HCT116 (cell line): ENCODE results near the gene TACC2. TPM values are rescaled to one million over a fixed set of nuclear protein-coding genes. Genes with fewer than 3 reads are reported as not detected.
A peak's percentile ranks its signal among the peaks of the same experiment; 100 is the strongest.

ENCODE experiments used
- ATAC-seq: fragments of 200-7000 bp; cut with Tn5 transposase; 2 replicates; pipeline ENCODE4 v1.9.1; 2020; ENCODE audit warnings: mild to moderate bottlenecking, moderate library complexity
- BruUV-seq: library from RNA; stranded (reverse); fragments of 400-500 nt; replicated peaks from 2 replicates; lab custom pipeline; 2021; lab: Mats Ljungman, UMichigan
- CTCF ChIA-PET: fragments of 300-600 bp; sonication (Branson Sonifier 250); formaldehyde crosslinking; loops from one replicate; lab custom pipeline; 2021; ENCODE audit warnings: antibody characterized with exemption; lab: Charles Lee
- POLR2A ChIA-PET: fragments of 300-600, 350-600 bp; sonication (Branson Sonifier 250); formaldehyde crosslinking; loops from one replicate; lab custom pipeline; 2021; ENCODE audit warnings: antibody characterized with exemption; lab: Charles Lee
- RAD21 ChIA-PET, 2 experiments: fragments of 300-600 bp; sonication (Branson Sonifier 250); formaldehyde crosslinking; loops; one replicate each; lab custom pipeline; 2023; ENCODE audit warnings: low total read pairs in 2 of 2; ENCODE audit not compliant: uncharacterized antibody in 2 of 2, unreplicated experiment in 2 of 2, low non-redundant PET in 1 of 2; lab: Charles Lee
- DNase-seq: peaks from one replicate; pipeline ENCODE4 v3.0.0-alpha.2; 2010; ENCODE audit warnings: low read depth, low spot score
- H2AFZ ChIP-seq: fragments of 200-600 bp; shearing (Covaris generic), sonication (generic); 2 replicates; pipeline ENCODE4 v1.6.1; 2017; ENCODE audit warnings: low read depth, mixed run types, mixed read lengths, antibody characterized with exemption, low read length; ENCODE audit not compliant: poor library complexity, severe bottlenecking
- H3K27ac ChIP-seq: 2 replicates; pipeline ENCODE4 v1.5.1; 2012; ENCODE audit warnings: low read depth, low read length
- H3K27me3 ChIP-seq: fragments of 200-600 bp; sonication (generic); 2 replicates; pipeline ENCODE4 v1.6.1; 2016; ENCODE audit warnings: mixed run types, low read length, mixed read lengths; ENCODE audit not compliant: insufficient read depth
- H3K36me3 ChIP-seq, 2 experiments: fragments of 200-500 bp in 1 of 2; fragments of 200-600 bp in 1 of 2; sonication (Bioruptor generic) in 1 of 2; sonication (generic) in 1 of 2; 2 replicates each; pipeline versions ENCODE4 v1.5.1 to v1.6.1; 2014 to 2016; ENCODE audit warnings: low read length in 2 of 2, inconsistent platforms in 1 of 2, mixed read lengths in 1 of 2, mixed run types in 1 of 2; ENCODE audit not compliant: insufficient read depth in 2 of 2, control insufficient read depth in 1 of 2
- H3K4me1 ChIP-seq, 2 experiments: fragments of 200-600 bp in 1 of 2; sonication (generic) in 1 of 2; 2 replicates each; pipeline versions ENCODE4 v1.5.1 to v1.6.1; 2012 to 2017; ENCODE audit warnings: low read length in 2 of 2, inconsistent platforms in 1 of 2, mild to moderate bottlenecking in 1 of 2, mixed read lengths in 1 of 2, mixed run types in 1 of 2, moderate library complexity in 1 of 2; ENCODE audit not compliant: insufficient read depth in 2 of 2, control insufficient read depth in 1 of 2
- H3K4me2 ChIP-seq: fragments of 200-600 bp; sonication (generic); 2 replicates; pipeline ENCODE4 v1.6.1; 2017; ENCODE audit warnings: mixed run types, low read length, mixed read lengths
- H3K4me3 ChIP-seq, 2 experiments: fragments of 200-600 bp in 1 of 2; sonication (generic) in 1 of 2; replicated peaks in 1 of 2; 2 replicates each; pipeline ENCODE4 v1.5.1; 2011 to 2016; ENCODE audit warnings: low read length in 2 of 2, control low read depth in 1 of 2, low read depth in 1 of 2, mild to moderate bottlenecking in 1 of 2, mixed read lengths in 1 of 2, mixed run types in 1 of 2
- H3K79me2 ChIP-seq: fragments of 200-600 bp; sonication (generic); 2 replicates; pipeline ENCODE4 v1.6.1; 2017; ENCODE audit warnings: mild to moderate bottlenecking, mixed run types, low read length, moderate library complexity, mixed read lengths; ENCODE audit not compliant: insufficient read depth
- H3K9ac ChIP-seq: fragments of 200-600 bp; sonication (generic); 2 replicates; pipeline ENCODE4 v1.6.1; 2016; ENCODE audit warnings: low read length, mixed read lengths
- H3K9me2 ChIP-seq: fragments of 200-600 bp; sonication (generic), shearing (Covaris generic); 2 replicates; pipeline ENCODE4 v1.6.1; 2017; ENCODE audit warnings: mixed run types, mild to moderate bottlenecking, moderate library complexity; ENCODE audit not compliant: insufficient read depth
- H3K9me3 ChIP-seq, 2 experiments: fragments of 200-500 bp in 1 of 2; fragments of 200-600 bp in 1 of 2; sonication (Bioruptor generic) in 1 of 2; sonication (generic) in 1 of 2; 2 replicates each; pipeline ENCODE4 v1.6.1; 2014 to 2017; ENCODE audit warnings: low read length in 2 of 2, mixed read lengths in 2 of 2, inconsistent platforms in 1 of 2, low read depth in 1 of 2, mild to moderate bottlenecking in 1 of 2, mixed run types in 1 of 2, moderate library complexity in 1 of 2; ENCODE audit not compliant: control insufficient read depth in 1 of 2, insufficient read depth in 1 of 2
- H4K20me1 ChIP-seq: fragments of 200-600 bp; sonication (generic), shearing (Covaris generic); 2 replicates; pipeline ENCODE4 v1.6.1; 2017; ENCODE audit warnings: mixed run types, mild to moderate bottlenecking, moderate library complexity; ENCODE audit not compliant: insufficient read depth
- ATF3 ChIP-seq: IDR thresholded peaks from 2 replicates; pipeline ENCODE4 v1.6.1; 2012
- CBX3 ChIP-seq: IDR thresholded peaks from 2 replicates; pipeline ENCODE4 v1.6.1; 2012; ENCODE audit warnings: low read depth
- EGR1 ChIP-seq: IDR thresholded peaks from 2 replicates; pipeline ENCODE4 v1.6.1; 2012; ENCODE audit warnings: low read depth
- ELF1 ChIP-seq: IDR thresholded peaks from 2 replicates; pipeline ENCODE4 v1.6.1; 2012; ENCODE audit warnings: low read depth, borderline replicate concordance
- FOSL1 ChIP-seq: IDR thresholded peaks from 2 replicates; pipeline ENCODE4 v1.6.1; 2012; ENCODE audit warnings: low read depth
- JUND ChIP-seq: IDR thresholded peaks from 2 replicates; pipeline ENCODE4 v1.6.1; 2012
- MAX ChIP-seq: IDR thresholded peaks from 2 replicates; pipeline ENCODE4 v1.6.1; 2012
- POLR2A ChIP-seq: IDR thresholded peaks from 2 replicates; pipeline ENCODE4 v1.7.0; 2011; ENCODE audit warnings: borderline replicate concordance; ENCODE audit not compliant: insufficient read depth, insufficient read length; ENCODE audit errors: extremely low read depth
- SP1 ChIP-seq: IDR thresholded peaks from 2 replicates; pipeline ENCODE4 v1.6.1; 2012; ENCODE audit warnings: low read depth
- TCF7L2 ChIP-seq: IDR thresholded peaks from 2 replicates; pipeline ENCODE4 v1.7.0; 2011; ENCODE audit warnings: borderline replicate concordance, inconsistent platforms; ENCODE audit not compliant: insufficient read depth, insufficient read length; ENCODE audit errors: extremely low read depth
- YY1 ChIP-seq: IDR thresholded peaks from 2 replicates; pipeline ENCODE4 v1.6.1; 2011; ENCODE audit warnings: low read length, low read depth, moderate library complexity, mild to moderate bottlenecking; ENCODE audit not compliant: insufficient replicate concordance; ENCODE audit errors: extremely low read depth
- ZBTB33 ChIP-seq: IDR thresholded peaks from 2 replicates; pipeline ENCODE4 v1.6.1; 2011; ENCODE audit warnings: mild to moderate bottlenecking, low read length, moderate library complexity; ENCODE audit not compliant: insufficient replicate concordance; ENCODE audit errors: extremely low read depth
- ZFX ChIP-seq: fragments of 450-650 bp; IDR thresholded peaks from 2 replicates; pipeline ENCODE4 v1.6.1; 2017
- ZNF274 ChIP-seq: fragments of 200-500 bp; sonication (Bioruptor generic); IDR thresholded peaks from 2 replicates; pipeline ENCODE4 v1.6.1; 2014; ENCODE audit warnings: mild to moderate bottlenecking, low read depth, low read length, inconsistent platforms
- intact Hi-C: fragments of 100-400 bp; cut with micrococcal nuclease; formaldehyde crosslinking; loops from 2 replicates; pipeline ENCODE4 v1.10.0; 2022
- total RNA-seq: library from RNA; stranded (reverse); gene quantifications from one replicate; pipeline ENCODE4 v1.2.1, GENCODE V29; 2021; ENCODE audit not compliant: unreplicated experiment

The TACC2 gene
- total RNA-seq, 1 experiment from 2014 or later, result 38.6 TPM

- peak overlapping the region; percentile 17; the same call in 1 of the 2 replicates for H3K27ac ChIP-seq
- H3K4me3 ChIP-seq, result peak overlapping the region in 1 of 2 experiments; percentile 3; a peak in 1 of 4 replicates
- H3K27me3 ChIP-seq, result no peaks in the 10 kb centered on the region
- no peak overlapping the region for H3K9ac ChIP-seq
- no peaks in the 10 kb centered on the region for H3K9me2 ChIP-seq
- peak; percentile 73 for ATAC-seq
- peak; percentile 54 for DNase-seq
- intact Hi-C loops, result no loop called here
- no TSS peak for BruUV-seq
- no peaks in the 10 kb centered on the region for H4K20me1 ChIP-seq
- POLR2A ChIA-PET, result no interaction called here
- TF ChIP-seq ELF1 (no peak), POLR2A (no peak), CBX3 (peak; percentile 88), JUND (peak; percentile 73), YY1 (peak; percentile 53), SP1 (peak; percentile 54), TCF7L2 (no peak), FOSL1 (peak; percentile 66)
- TF ChIP-seq, all 23 proteins: peak for 5
- Histone ChIP-seq H3K79me2 (no peaks in the 10 kb centered on the region), H3K4me2 (peak overlapping the region; percentile 48), H3K36me3 (no peaks in the 10 kb centered on the region), H2AFZ (peak overlapping the region; percentile 14), H3K4me1 (peaks cover 23 to 32% of the 10 kb centered on the region in 2 experiments), H3K9me3 (no peaks in the 10 kb centered on the region)
- CTCF ChIA-PET, result interaction anchor here (1.5 kb wide), 2 partner anchors 12 to 212 kb away, joined by 3 read pairs; no protein-coding TSS in a partner anchor
- RAD21 ChIA-PET, result no interaction called here
These were observed 67.6 kb downstream of the TACC2 start for GRCh38 chr10:122056431-122057094.

GRCh38 chr10:122057841-122058413, 69.0 kb downstream of the TACC2 start:
- H3K9me2 ChIP-seq, result no peaks in the 10 kb centered on the region
- no peak overlapping the region for H3K27ac ChIP-seq
- no peak overlapping the region for H3K4me2 ChIP-seq
- H3K36me3 ChIP-seq, result no peaks in the 10 kb centered on the region
- intact Hi-C loops, result no loop called here
- TF ChIP-seq FOSL1 (no peak), POLR2A (no peak), SP1 (no peak), ZBTB33 (no peak), MAX (no peak), ATF3 (no peak), ZFX (no peak), ZNF274 (no peak), EGR1 (no peak)
- DNase-seq, result no peak
- RAD21 ChIA-PET, result no interaction called here
- no peaks in the 10 kb centered on the region for H3K27me3 ChIP-seq
- H3K9ac ChIP-seq, result no peak overlapping the region
- no peak for ATAC-seq
- POLR2A ChIA-PET, result no interaction called here
- H3K9me3 ChIP-seq, result no peaks in the 10 kb centered on the region
- CTCF ChIA-PET, result no interaction called here
- H4K20me1 ChIP-seq, result no peaks in the 10 kb centered on the region
- no peaks in the 10 kb centered on the region for H3K79me2 ChIP-seq
- no peak overlapping the region for H2AFZ ChIP-seq
- H3K4me1 ChIP-seq, result peaks cover 27 to 32% of the 10 kb centered on the region in 2 experiments
- no peak overlapping the region for H3K4me3 ChIP-seq
- no TSS peak for BruUV-seq
